H1 (cell line): ENCODE measurements around the gene VAT1L. TPM values are rescaled to one million over a fixed set of nuclear protein-coding genes. Genes with fewer than 3 reads are reported as not detected.

ENCODE experiments used
- CTCF ChIA-PET: fragments of 300-600 bp; sonication (Branson Sonifier 250); formaldehyde crosslinking; loops from one replicate; lab custom pipeline; 2021; ENCODE audit not compliant: partially characterized antibody; lab: Charles Lee
- POLR2A ChIA-PET: fragments of 300-600 bp; sonication (Branson Sonifier 250); formaldehyde crosslinking; loops from one replicate; lab custom pipeline; 2021; ENCODE audit warnings: inconsistent platforms; ENCODE audit not compliant: partially characterized antibody; lab: Charles Lee
- DNase-seq, 2 experiments: peaks; one replicate each; pipeline versions ENCODE4 v3.0.0 to v3.0.0-alpha.2; 2010 to 2022; ENCODE audit warnings: low spot score in 2 of 2, low read depth in 1 of 2, mixed read lengths in 1 of 2
- FAIRE-seq: peaks from 2 replicates; lab custom pipeline; 2011; peaks lifted over from hg19 to GRCh38; lab: Jason Lieb, UNC
- H2AFZ ChIP-seq: 2 replicates; pipeline ENCODE4 v1.8.1; 2012; ENCODE audit warnings: low read length, inconsistent platforms
- H2AK5ac ChIP-seq: 2 replicates; pipeline ENCODE4 v1.6.1; 2013; ENCODE audit warnings: low read depth, low read length
- H2BK120ac ChIP-seq: replicated peaks from 2 replicates; pipeline ENCODE3; 2013; ENCODE audit warnings: low read depth, low read length, inconsistent platforms
- H2BK12ac ChIP-seq: 2 replicates; pipeline ENCODE4 v1.6.1; 2013; ENCODE audit warnings: low read depth, low read length
- H2BK15ac ChIP-seq: 2 replicates; pipeline ENCODE4 v1.6.1; 2013; ENCODE audit warnings: low read length
- H2BK20ac ChIP-seq: 2 replicates; pipeline ENCODE4 v1.6.1; 2013; ENCODE audit warnings: low read length
- H2BK5ac ChIP-seq: 2 replicates; pipeline ENCODE4 v1.6.1; 2013; ENCODE audit warnings: low read depth, low read length
- H3K14ac ChIP-seq: 2 replicates; pipeline ENCODE4 v1.6.1; 2013; ENCODE audit warnings: inconsistent platforms; ENCODE audit not compliant: insufficient read length
- H3K18ac ChIP-seq: 2 replicates; pipeline ENCODE4 v1.6.1; 2013; ENCODE audit warnings: low read length; ENCODE audit errors: extremely low read depth
- H3K23ac ChIP-seq: 2 replicates; pipeline ENCODE4 v1.6.1; 2013; ENCODE audit warnings: inconsistent platforms; ENCODE audit not compliant: insufficient read length
- H3K23me2 ChIP-seq: 2 replicates; pipeline ENCODE4 v1.6.1; 2013; ENCODE audit warnings: low read depth, low read length
- H3K27ac ChIP-seq: 2 replicates; pipeline ENCODE4 v1.6.1; 2011; ENCODE audit warnings: low read depth, low read length, inconsistent platforms
- H3K27me3 ChIP-seq, 4 experiments: replicated peaks in 1 of 4; 1 replicate in 1 of 4; 2 replicates in 3 of 4; pipeline versions ENCODE4 v1.6.1 to v1.8.1; 2011 to 2013; ENCODE audit warnings: low read length in 3 of 4, mild to moderate bottlenecking in 3 of 4, inconsistent platforms in 2 of 4, mixed read lengths in 2 of 4, moderate library complexity in 1 of 4; ENCODE audit not compliant: control insufficient read depth in 3 of 4, insufficient read depth in 3 of 4; ENCODE audit errors: extremely low read depth in 1 of 4
- H3K36me3 ChIP-seq, 4 experiments: 2 replicates each; pipeline versions ENCODE4 v1.6.1 to v1.8.1; 2011 to 2013; ENCODE audit warnings: mild to moderate bottlenecking in 4 of 4, low read length in 3 of 4, moderate library complexity in 2 of 4, control low read depth in 1 of 4, inconsistent platforms in 1 of 4; ENCODE audit not compliant: insufficient read depth in 4 of 4, control insufficient read depth in 2 of 4
- H3K4ac ChIP-seq: replicated peaks from 2 replicates; pipeline ENCODE3; 2013; ENCODE audit warnings: low read length, low read depth, mixed read lengths, inconsistent platforms; ENCODE audit not compliant: insufficient read length
- H3K4me1 ChIP-seq, 4 experiments: replicated peaks in 1 of 4; 1 replicate in 1 of 4; 2 replicates in 3 of 4; pipeline versions ENCODE4 v1.6.1 to v1.8.1; 2011 to 2013; ENCODE audit warnings: low read length in 3 of 4, inconsistent platforms in 2 of 4, mixed read lengths in 1 of 4; ENCODE audit not compliant: insufficient read depth in 4 of 4, control insufficient read depth in 3 of 4
- H3K4me2 ChIP-seq, 2 experiments: 2 replicates each; pipeline versions ENCODE4 v1.6.1 to v1.8.1; 2011 to 2013; ENCODE audit warnings: low read depth in 2 of 2, low read length in 2 of 2, control low read depth in 1 of 2, inconsistent platforms in 1 of 2, mild to moderate bottlenecking in 1 of 2; ENCODE audit not compliant: insufficient read depth in 1 of 2
- H3K4me3 ChIP-seq, 4 experiments: fragments of 200-600, 300-600 bp in 1 of 4; sonication (generic), shearing (Covaris generic), sonication (Bioruptor Twin) in 1 of 4; 2 replicates each; pipeline versions ENCODE4 v1.5.1 to v1.8.1; 2011 to 2016; ENCODE audit warnings: low read length in 4 of 4, low read depth in 3 of 4, control low read depth in 2 of 4, inconsistent platforms in 2 of 4, mild to moderate bottlenecking in 2 of 4, mixed read lengths in 1 of 4, moderate library complexity in 1 of 4; ENCODE audit not compliant: insufficient read depth in 2 of 4; ENCODE audit errors: extremely low read depth in 1 of 4
- H3K56ac ChIP-seq: replicated peaks from 2 replicates; pipeline ENCODE3; 2013; ENCODE audit warnings: low read depth, mild to moderate bottlenecking, mixed read lengths, low read length, inconsistent platforms; ENCODE audit not compliant: insufficient read length
- H3K79me1 ChIP-seq: 2 replicates; pipeline ENCODE4 v1.6.1; 2013; ENCODE audit warnings: low read depth, low read length, control low read depth
- H3K79me2 ChIP-seq, 2 experiments: 2 replicates each; pipeline versions ENCODE4 v1.6.1 to v1.8.1; 2012 to 2013; ENCODE audit warnings: low read length in 2 of 2, mild to moderate bottlenecking in 2 of 2, inconsistent platforms in 1 of 2; ENCODE audit not compliant: insufficient read depth in 2 of 2, control insufficient read depth in 1 of 2
- H3K9ac ChIP-seq, 4 experiments: replicated peaks in 1 of 4; 1 replicate in 1 of 4; 2 replicates in 3 of 4; pipeline versions ENCODE4 v1.6.1 to v1.8.1; 2011 to 2013; ENCODE audit warnings: low read depth in 3 of 4, low read length in 3 of 4, control low read depth in 2 of 4, mild to moderate bottlenecking in 2 of 4, moderate library complexity in 2 of 4, inconsistent platforms in 1 of 4; ENCODE audit errors: extremely low read depth in 1 of 4
- H3K9me3 ChIP-seq, 2 experiments: 2 replicates each; pipeline versions ENCODE4 v1.6.1 to v1.8.1; 2012 to 2013; ENCODE audit warnings: mild to moderate bottlenecking in 2 of 2, moderate library complexity in 2 of 2, control low read depth in 1 of 2, inconsistent platforms in 1 of 2, low read depth in 1 of 2, low read length in 1 of 2, mixed read lengths in 1 of 2; ENCODE audit not compliant: insufficient read depth in 2 of 2
- H4K20me1 ChIP-seq, 2 experiments: replicated peaks in 1 of 2; 2 replicates each; pipeline versions ENCODE3 to v1.8.1; 2011 to 2013; ENCODE audit warnings: inconsistent platforms in 2 of 2, low read length in 2 of 2, mild to moderate bottlenecking in 1 of 2; ENCODE audit not compliant: insufficient read depth in 2 of 2, control insufficient read depth in 1 of 2
- H4K5ac ChIP-seq: 2 replicates; pipeline ENCODE4 v1.6.1; 2013; ENCODE audit warnings: low read length, low read depth, mixed read lengths, inconsistent platforms; ENCODE audit not compliant: insufficient read length
- H4K8ac ChIP-seq: 2 replicates; pipeline ENCODE4 v1.8.0; 2013; ENCODE audit warnings: mild to moderate bottlenecking, moderate library complexity, low read length, inconsistent platforms; ENCODE audit not compliant: insufficient read depth; ENCODE audit errors: extremely low read depth
- H4K91ac ChIP-seq: replicated peaks from 2 replicates; pipeline ENCODE3; 2013; ENCODE audit warnings: low read length, mixed read lengths, inconsistent platforms; ENCODE audit not compliant: insufficient read length
- TAF1 ChIP-seq: IDR thresholded peaks from 2 replicates; pipeline ENCODE4 v1.6.1; 2011; ENCODE audit warnings: mild to moderate bottlenecking, low read depth, low read length
- WGBS, 2 experiments: shearing (Covaris generic) in 1 of 2; methylation state at CpG; one replicate each; pipeline versions ENCODE4 v1.1.6 to v1.1.7; 2013 to 2015; ENCODE audit warnings: low lambda C conversion rate in 2 of 2, mixed read lengths in 2 of 2, inconsistent platforms in 1 of 2, low coverage in 1 of 2, missing lambda C conversion rate in 1 of 2; ENCODE audit not compliant: insufficient replicate concordance in 2 of 2, insufficient coverage in 1 of 2, insufficient read length in 1 of 2; ENCODE audit errors: extremely low coverage in 1 of 2, missing lambda C conversion rate in 1 of 2; 5-methylcytosine and 5-hydroxymethylcytosine counted together
- polyA plus RNA-seq, 7 experiments: library from polyadenylated mRNA; depleted of rRNA in 3 of 7; stranded (reverse) in 5 of 7; unstranded in 2 of 7; fragments of >200 nt in 5 of 7; fragments of 200-250 nt in 2 of 7; gene quantifications; 1 replicate in 5 of 7; 2 replicates in 1 of 7; 4 replicates in 1 of 7; pipeline versions ENCODE4 v1.2.1 to v1.2.3, GENCODE V29; 2011 to 2013; ENCODE audit warnings: missing spikeins in 2 of 7, mixed read lengths in 2 of 7
- total RNA-seq: library from RNA; stranded (reverse); fragmentation: NEBNext Ultra II Directional; extraction: Animal tissue kit (Norgen Biotek cat#: 25700); gene quantifications from 2 replicates; pipeline ENCODE4 v1.2.1, GENCODE V29; 2021

Gene VAT1L
- total and polyA plus RNA-seq, 2 of the 8 experiments (the other 6 are each of a cell fraction or from before 2014, with no cell fraction given): 46.3 to 48.2 TPM

DNA sequence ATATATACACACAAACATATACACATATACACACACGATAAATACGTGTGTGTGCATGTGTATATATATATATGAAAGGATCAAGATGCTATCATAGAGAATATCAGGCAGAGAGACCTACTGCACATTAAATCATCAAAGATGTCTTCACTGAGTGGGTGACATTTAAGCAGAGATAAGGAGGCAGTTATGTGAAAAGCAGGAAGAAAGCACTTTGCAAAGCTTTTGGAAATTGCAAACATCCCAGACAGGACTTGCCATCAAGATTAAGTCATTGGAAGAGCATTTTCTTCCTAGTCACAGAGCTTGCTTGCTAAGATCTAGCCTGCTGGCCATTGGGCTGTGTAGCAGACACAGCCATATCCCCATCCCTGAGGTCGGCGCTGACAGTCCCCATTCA lies 56.4 kb downstream of the VAT1L start:
- no peaks in the 10 kb centered on the region for H3K79me1 ChIP-seq
- H4K20me1 ChIP-seq: peaks cover 0 to 1% of the 10 kb centered on the region in 2 experiments
- H4K5ac ChIP-seq: no peak overlapping the region
- no peak overlapping the region for H3K4me2 ChIP-seq
- H2AK5ac ChIP-seq: no peak overlapping the region
- H3K9ac ChIP-seq: no peak overlapping the region
- H3K27ac ChIP-seq: no peak overlapping the region
- no peak overlapping the region for H2BK5ac ChIP-seq
- H3K9me3 ChIP-seq: no peaks in the 10 kb centered on the region
- ChIA-PET POLR2A (no interaction called here), CTCF (interaction anchor here (1.2 to 1.4 kb wide), 4 partner anchors 10 to 158 kb away, joined by 3 to 5 read pairs (median 4); no protein-coding TSS in a partner anchor)
- no peaks in the 10 kb centered on the region for H3K23me2 ChIP-seq
- no peak for DNase-seq
- H3K18ac ChIP-seq: no peak overlapping the region
- H2BK15ac ChIP-seq: no peak overlapping the region
- no peak overlapping the region for H4K91ac ChIP-seq
- H3K4me3 ChIP-seq: no peak overlapping the region
- H2BK120ac ChIP-seq: no peak overlapping the region
- no peak overlapping the region for H3K14ac ChIP-seq
- no peaks in the 10 kb centered on the region for H3K79me2 ChIP-seq
- no peak for FAIRE-seq
- no peak overlapping the region for H2BK20ac ChIP-seq
- H2BK12ac ChIP-seq: no peak overlapping the region
- H3K56ac ChIP-seq: no peak overlapping the region
- no peaks in the 10 kb centered on the region for H3K4me1 ChIP-seq
- no peak for TF ChIP-seq TAF1
- H3K27me3 ChIP-seq: no peaks in the 10 kb centered on the region
- H2AFZ ChIP-seq: no peak overlapping the region
- no peak overlapping the region for H3K4ac ChIP-seq
- 79% methylated on average over 4 of the region's 4 CpGs; no CpG with 5 or more reads in 1 of the 2 experiments for WGBS, 2 experiments
- H4K8ac ChIP-seq: no peak overlapping the region
- no peak overlapping the region for H3K23ac ChIP-seq
- peaks cover 0 to 7% (median 0%) of the 10 kb centered on the region in 4 experiments; a peak in 1 of 8 replicates for H3K36me3 ChIP-seq
